HEK293T (cell line): Measurements from ENCODE around the gene TOMM6.

Source experiments
- CTCF ChIA-PET: fragments of 350-600 bp; formaldehyde crosslinking; extraction: SDS; loops from one replicate; lab custom pipeline; 2021; ENCODE audit warnings: antibody characterized with exemption, inconsistent platforms; lab: Yijun Ruan, JAX
- POLR2A ChIA-PET: fragments of 350-600 bp; formaldehyde crosslinking; extraction: SDS; loops from one replicate; lab custom pipeline; 2020; ENCODE audit warnings: antibody characterized with exemption, inconsistent platforms; lab: Yijun Ruan, JAX
- DNase-seq: peaks from one replicate; pipeline ENCODE4 v3.0.0; 2012; ENCODE audit warnings: mixed read lengths; ENCODE audit errors: extremely low spot score
- ARNT ChIP-seq: fragments of 450-650 bp; IDR thresholded peaks from 2 replicates; pipeline ENCODE4 v1.6.1; 2017; ENCODE audit warnings: mild to moderate bottlenecking
- BHLHE40 ChIP-seq: fragments of 450-650 bp; IDR thresholded peaks from 2 replicates; pipeline ENCODE4 v1.6.1; 2016; ENCODE audit warnings: mild to moderate bottlenecking, moderate library complexity, borderline replicate concordance
- CTBP1 ChIP-seq: fragments of 450-650 bp; IDR thresholded peaks from 2 replicates; pipeline ENCODE4 v1.6.1; 2016; ENCODE audit warnings: borderline replicate concordance
- ELF4 ChIP-seq: fragments of 450-650 bp; IDR thresholded peaks from 2 replicates; pipeline ENCODE4 v1.6.1; 2017; ENCODE audit warnings: antibody characterized with exemption
- FOXA1 ChIP-seq: fragments of 450-650 bp; IDR thresholded peaks from 2 replicates; pipeline ENCODE4 v1.6.1; 2016; ENCODE audit warnings: mild to moderate bottlenecking
- FOXK2 ChIP-seq: fragments of 450-650 bp; IDR thresholded peaks from 2 replicates; pipeline ENCODE4 v1.6.1; 2016; ENCODE audit warnings: mild to moderate bottlenecking
- FOXM1 ChIP-seq: fragments of 450-650 bp; IDR thresholded peaks from 2 replicates; pipeline ENCODE4 v1.6.1; 2017; ENCODE audit warnings: mild to moderate bottlenecking, borderline replicate concordance
- HDGF ChIP-seq: fragments of 450-650 bp; IDR thresholded peaks from 2 replicates; pipeline ENCODE4 v1.6.1; 2017; ENCODE audit warnings: antibody characterized with exemption, borderline replicate concordance
- L3MBTL2 ChIP-seq: fragments of 450-650 bp; conservative IDR thresholded peaks from 2 replicates; pipeline ENCODE4 v1.6.1; 2016; ENCODE audit warnings: mild to moderate bottlenecking
- LEF1 ChIP-seq: fragments of 450-650 bp; IDR thresholded peaks from 2 replicates; pipeline ENCODE4 v1.6.1; 2017; ENCODE audit warnings: mild to moderate bottlenecking, borderline replicate concordance
- NFRKB ChIP-seq: fragments of 450-650 bp; IDR thresholded peaks from 2 replicates; pipeline ENCODE4 v1.6.1; 2016; ENCODE audit warnings: mild to moderate bottlenecking, moderate library complexity
- SP1 ChIP-seq: fragments of 450-650 bp; IDR thresholded peaks from 2 replicates; pipeline ENCODE4 v1.6.1; 2017
- SUZ12 ChIP-seq: fragments of 450-650 bp; IDR thresholded peaks from 2 replicates; pipeline ENCODE4 v1.6.1; 2016; ENCODE audit warnings: mild to moderate bottlenecking
- TARDBP ChIP-seq: fragments of 450-650 bp; IDR thresholded peaks from 2 replicates; pipeline ENCODE4 v1.6.1; 2016
- ZNF384 ChIP-seq: fragments of 450-650 bp; IDR thresholded peaks from 2 replicates; pipeline ENCODE4 v1.6.1; 2016
- TF ChIP-seq, protein P1 (sequence below): fragments of 450-650 bp; IDR thresholded peaks from 2 replicates; pipeline ENCODE4 v1.6.1; 2016

The TOMM6 gene

DNA sequence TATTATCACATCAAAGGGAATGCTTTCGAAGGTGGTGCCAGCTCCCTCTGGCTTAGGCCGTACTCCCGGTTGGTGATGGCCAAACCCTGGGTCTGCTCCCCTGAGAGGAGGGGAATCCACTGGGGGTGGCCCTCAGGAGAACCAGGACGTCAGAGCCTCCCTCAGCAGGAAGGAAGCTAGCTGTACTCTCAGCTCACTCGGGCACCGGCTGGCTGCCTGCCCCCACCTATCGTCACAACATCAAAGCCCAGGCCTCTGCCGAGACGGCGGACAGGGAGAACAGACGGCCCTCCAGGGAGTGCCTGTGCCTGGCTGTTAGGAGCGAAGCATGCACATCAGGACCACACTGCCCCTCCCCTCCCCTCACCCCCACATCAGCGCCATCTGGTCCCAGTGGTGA lies 31.1 kb upstream of the TOMM6 start:
- ChIA-PET CTCF (no interaction called here), POLR2A (no interaction called here)
- TF ChIP-seq BHLHE40 = no peak
- no peak for TF ChIP-seq HDGF
- TF ChIP-seq FOXA1 = no peak
- TF ChIP-seq SP1 = no peak
- TF ChIP-seq NFRKB = no peak
- TF ChIP-seq TARDBP = no peak
- no peak for TF ChIP-seq LEF1
- no peak for TF ChIP-seq ELF4
- TF ChIP-seq FOXM1 = no peak
- no peak for DNase-seq

DNA sequence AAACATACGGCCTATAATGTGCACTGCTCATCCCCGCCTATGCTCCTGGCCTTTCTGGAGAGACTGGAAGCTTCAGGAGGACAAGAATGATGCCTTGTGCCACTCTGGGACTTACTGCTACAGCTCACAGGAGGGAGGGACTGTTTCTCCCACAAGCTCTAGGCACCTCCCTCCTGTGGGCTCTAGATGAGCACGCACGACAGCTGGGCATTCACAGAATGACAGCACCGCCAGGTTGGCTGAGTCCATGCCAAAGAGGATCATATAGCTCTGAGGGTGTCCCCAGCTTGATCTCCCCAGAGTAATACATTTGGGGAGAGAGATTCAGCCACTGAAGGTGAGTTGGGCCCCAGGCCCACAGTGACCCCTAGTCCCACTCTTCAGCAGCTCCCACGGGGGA lies 30.2 kb upstream of the TOMM6 start:
- no peak for TF ChIP-seq FOXK2
- TF ChIP-seq FOXA1 = no peak
- no peak for TF ChIP-seq ARNT
- no peak for TF ChIP-seq CTBP1
- TF ChIP-seq BHLHE40 = no peak
- TF ChIP-seq SUZ12 = no peak
- TF ChIP-seq SP1 = no peak
- no peak for TF ChIP-seq FOXM1
- no peak for TF ChIP-seq LEF1
- no peak for TF ChIP-seq TARDBP
- no peak for TF ChIP-seq ELF4
- no peak for TF ChIP-seq HDGF
- no peak for TF ChIP-seq L3MBTL2
- TF ChIP-seq ZNF384 = no peak
- TF ChIP-seq, protein P1, sequence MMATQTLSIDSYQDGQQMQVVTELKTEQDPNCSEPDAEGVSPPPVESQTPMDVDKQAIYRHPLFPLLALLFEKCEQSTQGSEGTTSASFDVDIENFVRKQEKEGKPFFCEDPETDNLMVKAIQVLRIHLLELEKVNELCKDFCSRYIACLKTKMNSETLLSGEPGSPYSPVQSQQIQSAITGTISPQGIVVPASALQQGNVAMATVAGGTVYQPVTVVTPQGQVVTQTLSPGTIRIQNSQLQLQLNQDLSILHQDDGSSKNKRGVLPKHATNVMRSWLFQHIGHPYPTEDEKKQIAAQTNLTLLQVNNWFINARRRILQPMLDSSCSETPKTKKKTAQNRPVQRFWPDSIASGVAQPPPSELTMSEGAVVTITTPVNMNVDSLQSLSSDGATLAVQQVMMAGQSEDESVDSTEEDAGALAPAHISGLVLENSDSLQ = no peak
- POLR2A ChIA-PET = no interaction called here
- no peak for DNase-seq
- CTCF ChIA-PET = no interaction called here

DNA sequence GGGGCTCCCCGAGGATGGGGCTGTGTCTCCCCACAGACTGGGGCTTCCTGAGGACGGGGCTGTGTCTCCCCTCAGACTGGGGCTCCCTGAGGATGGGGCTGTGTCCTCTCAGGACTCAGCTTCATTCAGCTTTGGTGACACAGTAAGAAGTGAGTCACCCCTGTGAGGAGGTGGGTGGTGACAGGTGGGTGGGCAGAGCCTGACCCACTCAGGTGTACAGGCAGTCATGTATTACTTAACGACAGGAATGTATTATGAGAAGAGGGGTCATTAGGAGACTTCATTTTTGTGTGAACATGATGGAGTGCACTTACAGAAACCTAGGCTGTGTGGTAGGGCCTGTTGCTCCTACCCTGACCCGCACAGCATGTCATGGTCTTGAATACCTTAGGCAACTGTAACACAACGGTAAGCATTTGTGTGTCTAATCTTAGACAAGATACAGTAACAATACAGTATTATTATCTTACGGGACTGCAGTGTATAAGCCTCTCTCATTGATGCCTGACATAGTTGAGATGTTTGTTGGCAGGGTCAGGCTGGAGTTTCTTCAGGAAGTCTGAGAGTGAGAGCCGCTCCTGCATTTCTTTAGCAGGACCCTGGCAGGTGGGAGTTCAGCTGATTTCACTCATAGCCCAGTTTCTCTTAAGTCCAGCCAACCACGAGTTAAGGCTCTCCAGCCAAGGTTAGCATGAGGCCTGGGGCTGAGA lies 29.4 kb upstream of the TOMM6 start:
- CTCF ChIA-PET = no interaction called here
- POLR2A ChIA-PET = no interaction called here
- TF ChIP-seq ARNT = no peak
- TF ChIP-seq HDGF = no peak
- no peak for TF ChIP-seq SUZ12
- TF ChIP-seq ELF4 = no peak
- no peak for TF ChIP-seq FOXM1
- TF ChIP-seq, protein P1 = no peak
- no peak for TF ChIP-seq CTBP1
- TF ChIP-seq L3MBTL2 = no peak
- DNase-seq = no peak

DNA sequence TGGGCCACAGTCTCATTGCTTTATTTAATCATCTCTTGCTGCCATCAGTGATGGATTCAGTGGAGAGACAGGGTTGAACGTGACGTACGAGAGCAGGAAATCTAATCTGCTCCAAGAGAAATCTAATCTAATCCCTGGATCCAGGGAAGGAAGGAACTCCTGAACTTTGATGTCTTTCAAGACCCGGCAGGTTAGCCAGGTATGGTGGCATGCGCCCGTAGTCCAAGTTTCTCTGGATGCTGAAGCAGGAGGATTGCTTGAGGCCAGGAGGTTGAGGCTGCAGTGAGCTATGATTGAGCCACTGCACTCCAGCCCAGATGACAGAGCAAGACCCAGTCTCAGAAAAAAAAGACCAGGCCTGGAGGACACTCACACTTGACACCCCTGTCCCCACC lies 28.9 kb upstream of the TOMM6 start:
- ChIA-PET CTCF (no interaction called here), POLR2A (no interaction called here)
- TF ChIP-seq ELF4 (no peak), FOXK2 (no peak), CTBP1 (no peak), L3MBTL2 (no peak), ZNF384 (no peak), TARDBP (no peak), SP1 (no peak), ARNT (no peak), FOXM1 (no peak), NFRKB (no peak), BHLHE40 (no peak), LEF1 (no peak), FOXA1 (no peak), SUZ12 (no peak), HDGF (no peak)
- TF ChIP-seq, protein P1 = no peak
- DNase-seq = no peak

DNA sequence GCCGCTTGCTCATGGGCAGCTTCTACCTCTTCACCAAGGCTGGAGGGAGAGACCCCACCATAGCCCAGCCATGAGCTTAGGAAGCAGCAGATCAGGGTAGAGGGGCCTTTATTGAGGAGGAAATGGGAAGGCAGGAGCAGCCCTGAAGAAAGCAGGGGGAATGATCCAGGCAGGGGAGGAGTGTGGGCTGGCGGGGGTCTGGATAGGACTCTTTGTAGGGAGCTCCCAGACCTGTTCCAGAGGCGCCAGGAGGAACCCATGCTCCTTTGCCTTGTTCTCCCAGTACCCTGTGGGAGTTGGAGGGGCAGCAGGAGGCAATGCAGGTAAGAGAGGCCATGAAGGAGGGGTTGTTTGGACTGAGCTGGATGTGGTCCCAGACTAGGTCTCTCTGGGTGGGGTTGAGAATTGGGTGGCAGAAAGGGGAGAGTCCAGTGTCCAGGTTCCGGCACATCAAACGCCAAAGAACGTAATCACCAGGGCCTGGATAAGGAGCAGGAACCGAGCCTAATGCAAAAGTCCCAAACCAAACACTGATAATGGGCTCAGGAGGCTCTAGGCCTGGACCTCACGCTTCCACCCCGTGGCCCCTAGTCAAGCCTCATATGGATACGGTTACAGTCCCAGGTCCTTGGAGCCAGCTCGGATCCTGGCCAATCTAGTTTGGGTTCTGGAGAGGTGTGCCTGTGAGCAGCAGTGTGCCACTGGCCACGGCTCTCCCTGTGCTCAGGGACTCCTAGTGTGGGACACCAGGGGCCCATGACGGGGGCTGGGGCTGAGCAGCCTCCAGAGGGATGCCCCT lies 28.2 kb upstream of the TOMM6 start:
- CTCF ChIA-PET = no interaction called here

More for the DNA sequence above, 28.2 kb upstream of the TOMM6 start:
- POLR2A ChIA-PET = no interaction called here
- no peak for TF ChIP-seq HDGF
- no peak for TF ChIP-seq FOXM1
- TF ChIP-seq SP1 = no peak
- no peak for TF ChIP-seq BHLHE40
- TF ChIP-seq TARDBP = no peak
- no peak for TF ChIP-seq NFRKB
- TF ChIP-seq ARNT = no peak
- no peak for TF ChIP-seq LEF1
- TF ChIP-seq SUZ12 = no peak
- no peak for TF ChIP-seq ELF4
- no peak for TF ChIP-seq FOXA1
- TF ChIP-seq CTBP1 = no peak
- no peak for TF ChIP-seq L3MBTL2
- no peak for TF ChIP-seq FOXK2
- TF ChIP-seq, protein P1 = no peak
- no peak for TF ChIP-seq ZNF384
- no peak for DNase-seq
